ENCODE measurements around the gene NBEA. TPM values are rescaled to one million over a fixed set of nuclear protein-coding genes. Genes with fewer than 3 reads are reported as not detected.
"Not testable (repeated sequence)": the region's sequence is repeated elsewhere in the genome, so short reads cannot be mapped to it uniquely, and the experiment has no call there.

The NBEA gene
- total and polyA plus RNA-seq, 5 experiments from 2014 or later, result 1.1 to 8.0 (median 1.7) TPM

GRCh38 chr13:35354285-35354684 is 412.2 kb downstream of the NBEA start:
- Mint-ChIP-seq H3K4me3 (no peak overlapping the region), H3K36me3 (peaks cover 15 to 22% (median 17%) of the 10 kb centered on the region in 3 donors), H3K27me3 (no peaks in the 10 kb centered on the region), H3K4me1 (peaks cover 0 to 9% (median 3%) of the 10 kb centered on the region in 4 donors), H3K9me3 (peaks cover 0 to 9% (median 0%) of the 10 kb centered on the region in 9 donors), H3K27ac (no peak overlapping the region)
- DNase-seq, result no peak
- no peak for ATAC-seq
- POLR2A ChIA-PET, result no interaction called here

GRCh38 chr13:35354882-35355281 is 412.8 kb downstream of the NBEA start:
- peaks cover 15 to 23% (median 18%) of the 10 kb centered on the region in 3 donors for H3K36me3 Mint-ChIP-seq
- no peaks in the 10 kb centered on the region for H3K27me3 Mint-ChIP-seq
- no peak overlapping the region for H3K4me3 Mint-ChIP-seq
- ATAC-seq (no peak), DNase-seq (no peak)
- POLR2A ChIA-PET, result no interaction called here
- H3K9me3 Mint-ChIP-seq, result peaks cover 0 to 9% (median 0%) of the 10 kb centered on the region in 9 donors
- no peak overlapping the region for H3K27ac Mint-ChIP-seq
- H3K4me1 Mint-ChIP-seq, result peaks cover 0 to 9% (median 3%) of the 10 kb centered on the region in 4 donors

DNA sequence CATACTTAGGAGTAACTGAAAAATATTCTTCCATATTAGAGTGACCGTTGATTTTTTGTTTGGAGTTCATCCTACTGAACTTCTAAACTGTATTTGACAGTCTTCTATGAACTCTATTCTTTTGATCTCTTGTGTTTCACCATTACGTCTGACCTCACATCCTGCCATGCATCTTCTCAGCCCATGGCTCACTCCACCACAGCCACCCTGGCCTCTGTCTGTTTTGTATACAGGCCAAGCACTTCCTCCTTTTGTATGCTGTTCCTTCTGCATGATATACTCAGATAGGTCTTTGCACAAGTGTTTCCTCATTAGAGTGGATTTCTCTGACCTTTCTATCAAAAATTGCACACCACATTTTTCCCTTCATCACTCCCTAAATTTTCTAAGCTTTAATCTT is 414.5 kb downstream of the NBEA start:
- H3K4me1 Mint-ChIP-seq, result peaks cover 0 to 9% (median 3%) of the 10 kb centered on the region in 4 donors
- peaks cover 20 to 32% (median 28%) of the 10 kb centered on the region in 3 donors for H3K36me3 Mint-ChIP-seq
- no peaks in the 10 kb centered on the region for H3K27me3 Mint-ChIP-seq
- ATAC-seq (no peak), DNase-seq (no peak)
- no peak overlapping the region for H3K4me3 Mint-ChIP-seq
- peaks cover 0 to 16% (median 2%) of the 10 kb centered on the region in 9 donors for H3K9me3 Mint-ChIP-seq
- H3K27ac Mint-ChIP-seq, result no peak overlapping the region
- POLR2A ChIA-PET, result no interaction called here

DNA sequence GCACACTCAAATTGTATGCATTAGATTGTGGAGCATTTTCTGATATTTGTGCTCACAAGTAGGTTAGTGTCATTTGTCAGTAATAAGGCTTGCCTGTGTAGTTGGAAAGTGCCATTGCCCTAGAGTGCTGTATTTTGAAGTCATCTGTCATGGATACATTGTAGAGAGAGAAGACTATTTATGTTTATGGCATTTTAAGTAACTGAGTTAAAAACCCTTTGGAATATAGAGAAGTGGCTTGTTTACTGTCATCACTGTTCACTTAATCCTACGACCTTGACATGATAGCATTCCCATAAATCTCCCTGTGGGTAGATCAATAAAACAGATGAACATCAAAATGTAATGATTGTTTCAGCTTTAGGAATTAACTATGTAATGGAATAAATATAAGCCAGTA is 423.8 kb downstream of the NBEA start:
- Mint-ChIP-seq H3K27ac (no peak overlapping the region), H3K27me3 (no peaks in the 10 kb centered on the region), H3K36me3 (peaks cover 2 to 28% (median 25%) of the 10 kb centered on the region in 3 donors), H3K9me3 (peaks cover 7 to 34% (median 11%) of the 10 kb centered on the region in 9 donors), H3K4me3 (no peak overlapping the region), H3K4me1 (no peaks in the 10 kb centered on the region)
- no peak for ATAC-seq
- POLR2A ChIA-PET, result no interaction called here
- DNase-seq, result no peak

- peaks cover 2 to 39% (median 32%) of the 10 kb centered on the region in 3 donors for H3K36me3 Mint-ChIP-seq
- H3K27me3 Mint-ChIP-seq, result no peaks in the 10 kb centered on the region
- H3K4me3 Mint-ChIP-seq, result no peak overlapping the region
- no peak overlapping the region for H3K27ac Mint-ChIP-seq
- DNase-seq, result no peak
- POLR2A ChIA-PET, result no interaction called here
- peaks cover 10 to 48% (median 25%) of the 10 kb centered on the region in 9 donors for H3K9me3 Mint-ChIP-seq
- no peaks in the 10 kb centered on the region for H3K4me1 Mint-ChIP-seq
- ATAC-seq, result no peak
Measured at GRCh38 chr13:35367586-35367985, 425.5 kb downstream of the NBEA start.

- Mint-ChIP-seq H3K27ac (no peak overlapping the region), H3K27me3 (no peaks in the 10 kb centered on the region), H3K9me3 (peaks cover 0 to 5% (median 0%) of the 10 kb centered on the region in 9 donors), H3K4me3 (no peak overlapping the region), H3K36me3 (peaks cover 0 to 12% (median 3%) of the 10 kb centered on the region in 3 donors), H3K4me1 (no peaks in the 10 kb centered on the region)
- DNase-seq, result no peak
- POLR2A ChIA-PET, result no interaction called here
- no peak for ATAC-seq
Measured at GRCh38 chr13:35378939-35379338, 436.9 kb downstream of the NBEA start.

DNA sequence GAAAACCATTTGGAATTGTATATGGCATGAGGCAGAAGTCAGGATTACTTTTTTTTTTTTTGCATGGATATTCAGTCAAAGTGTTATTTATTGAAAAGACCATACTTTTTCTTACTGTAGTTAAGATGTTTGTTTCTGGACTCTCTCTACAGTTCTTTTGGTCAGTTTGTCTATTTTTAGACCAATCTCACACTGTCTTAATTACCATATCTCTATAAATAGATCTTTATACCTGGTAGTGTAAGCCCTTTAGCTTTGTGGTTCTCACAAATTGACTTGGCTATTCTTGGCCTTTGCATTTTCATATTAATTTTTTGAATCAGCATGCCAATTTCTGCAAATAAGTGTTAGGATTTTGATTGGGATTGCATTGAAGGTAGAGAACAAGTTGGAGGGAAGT is 437.6 kb downstream of the NBEA start:
- Mint-ChIP-seq H3K36me3 (peaks cover 0 to 12% (median 0%) of the 10 kb centered on the region in 3 donors), H3K27me3 (no peaks in the 10 kb centered on the region), H3K4me1 (no peaks in the 10 kb centered on the region), H3K4me3 (no peak overlapping the region), H3K27ac (no peak overlapping the region), H3K9me3 (peaks cover 0 to 5% (median 0%) of the 10 kb centered on the region in 9 donors)
- no peak for DNase-seq
- POLR2A ChIA-PET, result no interaction called here
- no peak for ATAC-seq

DNA sequence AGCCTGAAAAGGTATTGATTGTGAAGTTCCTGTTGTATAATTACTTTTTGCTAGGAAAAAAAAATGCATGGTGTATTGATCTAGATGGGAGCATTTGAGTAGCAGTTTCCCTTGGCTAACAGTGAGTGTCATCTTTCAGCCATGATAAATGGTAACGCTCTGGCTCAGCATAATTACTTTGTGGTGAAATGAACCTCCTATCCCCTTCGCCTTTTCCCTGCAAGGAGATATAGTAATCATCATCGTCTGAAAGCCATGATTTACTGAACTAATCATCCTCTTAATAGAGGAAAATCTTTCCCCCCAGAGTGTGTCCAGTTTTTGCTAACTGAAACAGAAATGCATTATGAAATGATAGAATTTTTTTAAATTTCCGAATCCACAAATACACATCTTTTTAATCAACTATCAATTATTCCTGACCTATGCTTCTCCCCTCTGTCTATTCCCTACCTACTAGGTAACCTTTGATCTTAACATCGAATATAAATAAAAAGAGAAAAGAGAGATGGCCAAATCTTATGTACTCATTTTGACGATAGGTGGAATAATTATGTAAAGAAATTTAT is 445.7 kb downstream of the NBEA start:
- no peak overlapping the region for H3K4me3 Mint-ChIP-seq

DNA sequence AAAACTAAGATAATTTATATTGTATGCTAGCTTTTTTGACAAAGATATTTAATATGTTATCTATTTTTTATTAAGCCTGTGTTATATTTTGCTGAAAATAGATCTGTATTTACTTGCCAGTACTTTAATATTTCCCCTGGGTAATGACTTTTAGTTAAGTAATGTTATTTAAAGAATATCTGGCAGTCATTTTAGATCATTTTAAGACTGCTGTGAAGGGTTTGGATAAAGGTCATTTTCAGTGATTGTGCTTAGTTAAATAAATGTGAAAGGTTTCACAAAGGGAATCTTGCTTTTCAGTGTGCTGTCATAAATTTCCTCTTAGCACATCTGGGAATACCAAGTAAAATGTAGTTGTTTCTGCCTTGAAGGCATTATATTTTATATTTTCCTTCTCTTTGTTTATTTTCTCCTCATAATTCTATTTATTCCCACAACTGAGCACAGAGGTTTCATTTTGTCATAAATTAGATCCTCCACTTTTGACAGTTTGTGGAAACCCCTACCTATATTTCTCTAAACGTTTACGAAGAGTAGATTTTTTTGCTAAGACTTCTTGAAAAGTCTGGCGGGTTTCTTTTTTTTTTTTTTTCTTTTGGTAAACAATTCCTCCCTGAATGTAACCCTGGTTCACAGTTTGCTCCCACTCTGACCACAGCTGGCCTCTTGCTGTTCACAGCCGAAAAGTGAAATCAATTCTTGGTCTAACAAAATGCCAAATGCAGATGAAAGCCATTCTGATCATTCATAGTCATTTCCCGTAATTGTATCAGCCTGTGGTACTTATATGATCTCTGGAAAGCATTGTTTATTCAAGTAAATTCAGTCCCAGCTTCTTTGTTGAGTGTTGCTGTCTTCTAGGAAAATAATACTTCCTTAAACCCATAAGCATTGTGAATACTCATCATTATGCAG is 446.6 kb downstream of the NBEA start:
- no peaks in the 10 kb centered on the region for H3K4me1 Mint-ChIP-seq

More for the DNA sequence above, 445.7 kb downstream of the NBEA start:
- DNase-seq, result no peak
- Mint-ChIP-seq H3K9me3 (peaks cover 0 to 8% (median 0%) of the 10 kb centered on the region in 9 donors), H3K36me3 (peaks cover 0 to 13% (median 0%) of the 10 kb centered on the region in 3 donors), H3K4me1 (no peaks in the 10 kb centered on the region), H3K27me3 (no peaks in the 10 kb centered on the region), H3K27ac (no peak overlapping the region)
- POLR2A ChIA-PET, result no interaction called here
- ATAC-seq, result no peak

GRCh38 chr13:35389535-35389934 is 447.5 kb downstream of the NBEA start:
- H3K36me3 Mint-ChIP-seq, result peaks cover 0 to 3% (median 0%) of the 10 kb centered on the region in 3 donors
- DNase-seq, result no peak
- POLR2A ChIA-PET, result no interaction called here
- H3K9me3 Mint-ChIP-seq, result peaks cover 0 to 4% (median 0%) of the 10 kb centered on the region in 9 donors
- H3K4me1 Mint-ChIP-seq, result no peaks in the 10 kb centered on the region
- H3K27me3 Mint-ChIP-seq, result no peaks in the 10 kb centered on the region
- no peak overlapping the region for H3K4me3 Mint-ChIP-seq
- no peak for ATAC-seq
- no peak overlapping the region for H3K27ac Mint-ChIP-seq

More for the DNA sequence above, 446.6 kb downstream of the NBEA start:
- POLR2A ChIA-PET, result no interaction called here
- Mint-ChIP-seq H3K27me3 (no peaks in the 10 kb centered on the region), H3K9me3 (peaks cover 0 to 7% (median 0%) of the 10 kb centered on the region in 9 donors), H3K4me3 (no peak overlapping the region), H3K27ac (no peak overlapping the region), H3K36me3 (peaks cover 0 to 6% (median 0%) of the 10 kb centered on the region in 3 donors)
- DNase-seq, result no peak
- no peak for ATAC-seq

- no peaks in the 10 kb centered on the region for H3K27me3 Mint-ChIP-seq
- H3K27ac Mint-ChIP-seq, result no peak overlapping the region
- POLR2A ChIA-PET, result no interaction called here
- H3K4me1 Mint-ChIP-seq, result no peaks in the 10 kb centered on the region
- peaks cover 0 to 9% (median 4%) of the 10 kb centered on the region in 9 donors for H3K9me3 Mint-ChIP-seq
- no peak for ATAC-seq
- DNase-seq, result no peak
- H3K4me3 Mint-ChIP-seq, result no peak overlapping the region
- H3K36me3 Mint-ChIP-seq, result peaks cover 3 to 7% (median 5%) of the 10 kb centered on the region in 3 donors
Measured at GRCh38 chr13:35392768-35393167, 450.7 kb downstream of the NBEA start.

GRCh38 chr13:35393886-35394285 is 451.8 kb downstream of the NBEA start:
- peaks cover 0 to 17% (median 5%) of the 10 kb centered on the region in 9 donors for H3K9me3 Mint-ChIP-seq
- no peak overlapping the region for H3K4me3 Mint-ChIP-seq
- H3K27me3 Mint-ChIP-seq, result no peaks in the 10 kb centered on the region
- DNase-seq (no peak), ATAC-seq (no peak)
- H3K27ac Mint-ChIP-seq, result no peak overlapping the region
- peaks cover 3 to 12% (median 10%) of the 10 kb centered on the region in 3 donors for H3K36me3 Mint-ChIP-seq
- POLR2A ChIA-PET, result no interaction called here
- H3K4me1 Mint-ChIP-seq, result no peaks in the 10 kb centered on the region

GRCh38 chr13:35408285-35408684 is 466.2 kb downstream of the NBEA start:
- H3K4me3 Mint-ChIP-seq, H3K4me1 Mint-ChIP-seq, POLR2A ChIA-PET, DNase-seq, ATAC-seq, H3K27ac Mint-ChIP-seq, H3K27me3 Mint-ChIP-seq: not testable (repeated sequence)
- Mint-ChIP-seq H3K36me3 (peaks cover 0 to 13% (median 5%) of the 10 kb centered on the region in 3 donors), H3K9me3 (peaks cover 0 to 11% (median 5%) of the 10 kb centered on the region in 9 donors)
